ENCODE data around the gene RNF114. TPM values are rescaled to one million over a fixed set of nuclear protein-coding genes. Genes with fewer than 3 reads are reported as not detected.
A peak's percentile ranks its signal among the peaks of the same experiment; 100 is the strongest.
"Not testable (repeated sequence)": the region's sequence is repeated elsewhere in the genome, so short reads cannot be mapped to it uniquely, and the experiment has no call there.

The RNF114 gene
- total and polyA plus RNA-seq, 4 donors: 30.9 to 87.9 (median 40.9) TPM

DNA sequence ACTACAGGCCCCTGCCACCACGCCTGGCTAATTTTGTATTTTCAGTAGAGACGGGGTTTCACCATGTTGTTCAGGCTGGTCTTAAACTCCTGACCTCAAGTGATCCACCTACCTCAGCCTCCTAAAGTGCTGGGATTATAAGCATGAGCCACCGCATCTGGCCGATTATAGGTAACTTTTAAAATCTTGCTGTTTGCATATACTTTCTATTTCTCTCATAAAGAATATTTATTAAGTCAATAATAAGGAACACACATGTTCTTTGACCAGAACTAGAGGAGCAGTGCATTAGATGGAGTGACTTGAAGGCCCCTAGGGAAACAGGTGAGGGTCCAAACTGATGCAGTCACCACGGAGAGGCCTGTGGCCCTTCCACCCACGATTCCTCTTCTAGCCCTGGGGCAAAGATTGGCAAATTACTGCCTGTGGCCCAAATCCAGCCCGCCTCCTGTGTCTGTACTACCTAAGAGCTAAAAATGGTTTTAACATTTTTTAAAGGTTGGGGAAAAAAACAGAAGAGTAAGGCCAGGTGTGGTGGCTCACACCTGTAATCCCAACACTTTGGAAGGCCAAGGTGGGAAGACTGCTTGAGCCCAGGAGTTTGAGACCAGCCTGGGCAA, 40.6 kb upstream of the RNF114 start:
- H3K36me3 ChIP-seq (ENCODE audit: control insufficient read depth in 4 of 4, insufficient read depth in 3 of 4, low read depth in 1 of 4, low read length in 3 of 4); H3K9ac ChIP-seq (ENCODE audit: low read depth in 1 of 2, low read length in 2 of 2); H3K27me3 ChIP-seq (ENCODE audit: control insufficient read depth in 4 of 4, insufficient read depth in 4 of 4, low read length in 3 of 4); H3K4me3 ChIP-seq (ENCODE audit: low read depth in 1 of 3, low read length in 3 of 3); H3K9me3 ChIP-seq (ENCODE audit: control insufficient read depth in 4 of 4, low read length in 3 of 4); DNase-seq (ENCODE audit: low spot score): not testable (repeated sequence)
- 67% methylated on average over 7 of the region's 7 CpGs for WGBS
- peaks cover 20 to 65% (median 48%) of the 10 kb centered on the region in 4 donors for H3K4me1 ChIP-seq (ENCODE audit: control insufficient read depth in 4 of 4, insufficient read depth in 4 of 4, low read length in 3 of 4)
- H3K27ac ChIP-seq (ENCODE audit: low read depth in 1 of 2, low read length in 2 of 2): peak overlapping the region; percentile 57 to 61

DNA sequence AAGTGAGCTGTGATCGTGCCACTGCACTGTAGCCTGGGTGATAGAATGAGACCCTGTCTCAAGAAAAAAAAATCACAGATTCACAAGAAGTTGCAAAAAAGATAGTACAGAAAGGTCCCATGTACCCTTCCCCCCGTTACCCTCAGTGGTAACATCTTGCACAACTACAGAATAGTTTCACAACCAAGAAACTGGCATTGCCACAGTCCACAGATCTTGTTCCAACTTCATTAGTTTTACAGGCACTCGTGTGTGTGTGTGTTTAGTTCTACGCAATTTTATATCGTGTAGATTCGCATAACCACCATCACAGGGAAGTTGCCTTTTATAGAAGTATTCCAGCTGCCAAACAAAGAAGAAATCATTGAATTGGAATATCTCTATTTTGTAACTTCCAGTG, 40.0 kb upstream of the RNF114 start:
- H3K4me1 ChIP-seq (ENCODE audit: control insufficient read depth in 4 of 4, insufficient read depth in 4 of 4, low read length in 3 of 4): peaks cover 19 to 63% (median 47%) of the 10 kb centered on the region in 4 donors

More for the DNA sequence above, 40.0 kb upstream of the RNF114 start:
- H3K9me3 ChIP-seq (ENCODE audit: control insufficient read depth in 4 of 4, low read length in 3 of 4): no peaks in the 10 kb centered on the region
- no peaks in the 10 kb centered on the region for H3K36me3 ChIP-seq (ENCODE audit: control insufficient read depth in 4 of 4, insufficient read depth in 3 of 4, low read depth in 1 of 4, low read length in 3 of 4)
- H3K27ac ChIP-seq (ENCODE audit: low read depth in 1 of 2, low read length in 2 of 2): peak overlapping the region; percentile 57 to 70
- WGBS: 28% methylated on average over 6 of the region's 6 CpGs
- no peak for DNase-seq (ENCODE audit: low spot score)
- H3K27me3 ChIP-seq (ENCODE audit: control insufficient read depth in 4 of 4, insufficient read depth in 4 of 4, low read length in 3 of 4): no peaks in the 10 kb centered on the region
- H3K4me3 ChIP-seq (ENCODE audit: low read depth in 1 of 3, low read length in 3 of 3): no peak overlapping the region
- peak overlapping the region in 1 of 2 donors; percentile 42 for H3K9ac ChIP-seq (ENCODE audit: low read depth in 1 of 2, low read length in 2 of 2)
- TF ChIP-seq, protein P1, sequence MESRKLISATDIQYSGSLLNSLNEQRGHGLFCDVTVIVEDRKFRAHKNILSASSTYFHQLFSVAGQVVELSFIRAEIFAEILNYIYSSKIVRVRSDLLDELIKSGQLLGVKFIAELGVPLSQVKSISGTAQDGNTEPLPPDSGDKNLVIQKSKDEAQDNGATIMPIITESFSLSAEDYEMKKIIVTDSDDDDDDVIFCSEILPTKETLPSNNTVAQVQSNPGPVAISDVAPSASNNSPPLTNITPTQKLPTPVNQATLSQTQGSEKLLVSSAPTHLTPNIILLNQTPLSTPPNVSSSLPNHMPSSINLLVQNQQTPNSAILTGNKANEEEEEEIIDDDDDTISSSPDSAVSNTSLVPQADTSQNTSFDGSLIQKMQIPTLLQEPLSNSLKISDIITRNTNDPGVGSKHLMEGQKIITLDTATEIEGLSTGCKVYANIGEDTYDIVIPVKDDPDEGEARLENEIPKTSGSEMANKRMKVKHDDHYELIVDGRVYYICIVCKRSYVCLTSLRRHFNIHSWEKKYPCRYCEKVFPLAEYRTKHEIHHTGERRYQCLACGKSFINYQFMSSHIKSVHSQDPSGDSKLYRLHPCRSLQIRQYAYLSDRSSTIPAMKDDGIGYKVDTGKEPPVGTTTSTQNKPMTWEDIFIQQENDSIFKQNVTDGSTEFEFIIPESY (IDR thresholded peaks at IDR 0.05): peak; percentile 69
- TF ChIP-seq, protein P2, sequence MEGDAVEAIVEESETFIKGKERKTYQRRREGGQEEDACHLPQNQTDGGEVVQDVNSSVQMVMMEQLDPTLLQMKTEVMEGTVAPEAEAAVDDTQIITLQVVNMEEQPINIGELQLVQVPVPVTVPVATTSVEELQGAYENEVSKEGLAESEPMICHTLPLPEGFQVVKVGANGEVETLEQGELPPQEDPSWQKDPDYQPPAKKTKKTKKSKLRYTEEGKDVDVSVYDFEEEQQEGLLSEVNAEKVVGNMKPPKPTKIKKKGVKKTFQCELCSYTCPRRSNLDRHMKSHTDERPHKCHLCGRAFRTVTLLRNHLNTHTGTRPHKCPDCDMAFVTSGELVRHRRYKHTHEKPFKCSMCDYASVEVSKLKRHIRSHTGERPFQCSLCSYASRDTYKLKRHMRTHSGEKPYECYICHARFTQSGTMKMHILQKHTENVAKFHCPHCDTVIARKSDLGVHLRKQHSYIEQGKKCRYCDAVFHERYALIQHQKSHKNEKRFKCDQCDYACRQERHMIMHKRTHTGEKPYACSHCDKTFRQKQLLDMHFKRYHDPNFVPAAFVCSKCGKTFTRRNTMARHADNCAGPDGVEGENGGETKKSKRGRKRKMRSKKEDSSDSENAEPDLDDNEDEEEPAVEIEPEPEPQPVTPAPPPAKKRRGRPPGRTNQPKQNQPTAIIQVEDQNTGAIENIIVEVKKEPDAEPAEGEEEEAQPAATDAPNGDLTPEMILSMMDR (IDR thresholded peaks at IDR 0.05; ENCODE audit: low read depth, low read length, missing input control): no peak
- TF ChIP-seq RAD21 (IDR thresholded peaks at IDR 0.05): peak; percentile 20 to 49
- TF ChIP-seq, protein P3, sequence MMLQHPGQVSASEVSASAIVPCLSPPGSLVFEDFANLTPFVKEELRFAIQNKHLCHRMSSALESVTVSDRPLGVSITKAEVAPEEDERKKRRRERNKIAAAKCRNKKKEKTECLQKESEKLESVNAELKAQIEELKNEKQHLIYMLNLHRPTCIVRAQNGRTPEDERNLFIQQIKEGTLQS (IDR thresholded peaks at IDR 0.05): no peak
- peak in 1 of 2 donors; percentile 67 for TF ChIP-seq GABPA (IDR thresholded peaks at IDR 0.05 in 1 of 2, conservative IDR thresholded peaks at IDR 0.05 in 1 of 2)
- TF ChIP-seq SP1 (IDR thresholded peaks at IDR 0.05): peak; percentile 63
- peak; percentile 35 for TF ChIP-seq HNF4G (IDR thresholded peaks at IDR 0.05)
- TF ChIP-seq, protein P4, sequence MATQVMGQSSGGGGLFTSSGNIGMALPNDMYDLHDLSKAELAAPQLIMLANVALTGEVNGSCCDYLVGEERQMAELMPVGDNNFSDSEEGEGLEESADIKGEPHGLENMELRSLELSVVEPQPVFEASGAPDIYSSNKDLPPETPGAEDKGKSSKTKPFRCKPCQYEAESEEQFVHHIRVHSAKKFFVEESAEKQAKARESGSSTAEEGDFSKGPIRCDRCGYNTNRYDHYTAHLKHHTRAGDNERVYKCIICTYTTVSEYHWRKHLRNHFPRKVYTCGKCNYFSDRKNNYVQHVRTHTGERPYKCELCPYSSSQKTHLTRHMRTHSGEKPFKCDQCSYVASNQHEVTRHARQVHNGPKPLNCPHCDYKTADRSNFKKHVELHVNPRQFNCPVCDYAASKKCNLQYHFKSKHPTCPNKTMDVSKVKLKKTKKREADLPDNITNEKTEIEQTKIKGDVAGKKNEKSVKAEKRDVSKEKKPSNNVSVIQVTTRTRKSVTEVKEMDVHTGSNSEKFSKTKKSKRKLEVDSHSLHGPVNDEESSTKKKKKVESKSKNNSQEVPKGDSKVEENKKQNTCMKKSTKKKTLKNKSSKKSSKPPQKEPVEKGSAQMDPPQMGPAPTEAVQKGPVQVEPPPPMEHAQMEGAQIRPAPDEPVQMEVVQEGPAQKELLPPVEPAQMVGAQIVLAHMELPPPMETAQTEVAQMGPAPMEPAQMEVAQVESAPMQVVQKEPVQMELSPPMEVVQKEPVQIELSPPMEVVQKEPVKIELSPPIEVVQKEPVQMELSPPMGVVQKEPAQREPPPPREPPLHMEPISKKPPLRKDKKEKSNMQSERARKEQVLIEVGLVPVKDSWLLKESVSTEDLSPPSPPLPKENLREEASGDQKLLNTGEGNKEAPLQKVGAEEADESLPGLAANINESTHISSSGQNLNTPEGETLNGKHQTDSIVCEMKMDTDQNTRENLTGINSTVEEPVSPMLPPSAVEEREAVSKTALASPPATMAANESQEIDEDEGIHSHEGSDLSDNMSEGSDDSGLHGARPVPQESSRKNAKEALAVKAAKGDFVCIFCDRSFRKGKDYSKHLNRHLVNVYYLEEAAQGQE (IDR thresholded peaks at IDR 0.05): peak; percentile 53
- peak; percentile 79 to 80 for TF ChIP-seq HNF4A (conservative IDR thresholded peaks at IDR 0.05)
- TF ChIP-seq FOXA2 (IDR thresholded peaks at IDR 0.05): peak; percentile 66
- peak; percentile 52 for TF ChIP-seq FOXA1 (IDR thresholded peaks at IDR 0.05)
- peak; percentile 46 to 61 for TF ChIP-seq JUND (IDR thresholded peaks at IDR 0.05)
- no peak for TF ChIP-seq NR2F2 (IDR thresholded peaks at IDR 0.05)
- peak; percentile 89 for TF ChIP-seq YY1 (IDR thresholded peaks at IDR 0.05)
- TF ChIP-seq, protein P5, sequence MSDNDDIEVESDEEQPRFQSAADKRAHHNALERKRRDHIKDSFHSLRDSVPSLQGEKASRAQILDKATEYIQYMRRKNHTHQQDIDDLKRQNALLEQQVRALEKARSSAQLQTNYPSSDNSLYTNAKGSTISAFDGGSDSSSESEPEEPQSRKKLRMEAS (IDR thresholded peaks at IDR 0.05): peak; percentile 80
- peak in 1 of 2 donors; percentile 47 for TF ChIP-seq EGR1 (IDR thresholded peaks at IDR 0.05; ENCODE audit: low read depth in 2 of 2)
- peak; percentile 69 to 87 for TF ChIP-seq RXRA (IDR thresholded peaks at IDR 0.05)
- no peak for TF ChIP-seq TAF1 (conservative IDR thresholded peaks at IDR 0.05)
